GM12878 (cell line): Measurements from ENCODE around the gene PLB1. TPM values are rescaled to one million over a fixed set of nuclear protein-coding genes. Genes with fewer than 3 reads are reported as not detected.

Source experiments
- MEF2B ChIP-seq: fragments of 450-650 bp; IDR thresholded peaks from 2 replicates; pipeline ENCODE4 v1.6.1; 2018; ENCODE audit warnings: mild to moderate bottlenecking, moderate library complexity; ENCODE audit not compliant: partially characterized antibody, poor library complexity, severe bottlenecking
- PML ChIP-seq: IDR thresholded peaks from 2 replicates; pipeline ENCODE4 v1.6.1; 2012; ENCODE audit warnings: low read length, inconsistent platforms
- SP1 ChIP-seq: IDR thresholded peaks from one replicate; pipeline ENCODE4 v1.6.1; 2011; ENCODE audit warnings: low read depth, low read length
- ZNF24 ChIP-seq: fragments of 450-650 bp; IDR thresholded peaks from 2 replicates; pipeline ENCODE4 v1.6.1; 2017; ENCODE audit warnings: antibody characterized with exemption, mild to moderate bottlenecking
- polyA plus RNA-seq, 11 experiments: library from polyadenylated mRNA; depleted of rRNA in 4 of 11; unstranded in 6 of 11; stranded (reverse) in 5 of 11; fragments of >200 nt; fragmentation: Nextera tagmentation in 4 of 11; fragmentation: Illumina TruSeq in 1 of 11; extraction: Ambion mirVana in 4 of 11; extraction: Trizol in 1 of 11; gene quantifications; 1 replicate in 1 of 11; 2 replicates in 10 of 11; pipeline versions ENCODE4 v1.2.1 to v1.2.3, GENCODE V29; 2011 to 2016; ENCODE audit warnings: inconsistent platforms in 2 of 11, missing spikeins in 2 of 11, low read depth in 1 of 11
- total RNA-seq, 4 experiments: library from RNA; depleted of rRNA in 3 of 4; stranded (reverse); fragments of >200 nt in 3 of 4; fragmentation: Illumina TruSeq in 1 of 4; extraction: Trizol in 1 of 4; gene quantifications; 2 replicates each; pipeline versions ENCODE4 v1.2.1 to v1.2.3, GENCODE V29; 2013 to 2021
- TF ChIP-seq, protein P1 (sequence below), 3 experiments: IDR thresholded peaks in 2 of 3; conservative IDR thresholded peaks in 1 of 3; 2 replicates each; pipeline ENCODE4 v1.5.1; 2011; ENCODE audit warnings: low read depth in 3 of 3, low read length in 3 of 3, mild to moderate bottlenecking in 3 of 3, control low read depth in 2 of 3, moderate library complexity in 2 of 3, inconsistent platforms in 1 of 3, mixed read lengths in 1 of 3; ENCODE audit not compliant: control insufficient read depth in 2 of 3, insufficient read depth in 1 of 3; ENCODE audit errors: extremely low read depth in 1 of 3
- TF ChIP-seq, protein P2 (sequence below): IDR thresholded peaks from 2 replicates; pipeline ENCODE4 v1.6.1; 2011; ENCODE audit warnings: borderline replicate concordance, low read depth, mild to moderate bottlenecking, moderate library complexity, low read length; ENCODE audit not compliant: insufficient read depth, poor library complexity, severe bottlenecking

Gene PLB1
- total and polyA plus RNA-seq, 10 of the 15 experiments (the other 5 are each of a cell fraction or from before 2014, with no cell fraction given), result 0.03 to 0.49 (median 0.28) TPM

GRCh38 chr2:28608500-28609424 lies 112.9 kb downstream of the PLB1 start (continued):
- TF ChIP-seq, protein P1, sequence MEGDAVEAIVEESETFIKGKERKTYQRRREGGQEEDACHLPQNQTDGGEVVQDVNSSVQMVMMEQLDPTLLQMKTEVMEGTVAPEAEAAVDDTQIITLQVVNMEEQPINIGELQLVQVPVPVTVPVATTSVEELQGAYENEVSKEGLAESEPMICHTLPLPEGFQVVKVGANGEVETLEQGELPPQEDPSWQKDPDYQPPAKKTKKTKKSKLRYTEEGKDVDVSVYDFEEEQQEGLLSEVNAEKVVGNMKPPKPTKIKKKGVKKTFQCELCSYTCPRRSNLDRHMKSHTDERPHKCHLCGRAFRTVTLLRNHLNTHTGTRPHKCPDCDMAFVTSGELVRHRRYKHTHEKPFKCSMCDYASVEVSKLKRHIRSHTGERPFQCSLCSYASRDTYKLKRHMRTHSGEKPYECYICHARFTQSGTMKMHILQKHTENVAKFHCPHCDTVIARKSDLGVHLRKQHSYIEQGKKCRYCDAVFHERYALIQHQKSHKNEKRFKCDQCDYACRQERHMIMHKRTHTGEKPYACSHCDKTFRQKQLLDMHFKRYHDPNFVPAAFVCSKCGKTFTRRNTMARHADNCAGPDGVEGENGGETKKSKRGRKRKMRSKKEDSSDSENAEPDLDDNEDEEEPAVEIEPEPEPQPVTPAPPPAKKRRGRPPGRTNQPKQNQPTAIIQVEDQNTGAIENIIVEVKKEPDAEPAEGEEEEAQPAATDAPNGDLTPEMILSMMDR (IDR thresholded peaks at IDR 0.05 in 2 of 3, conservative IDR thresholded peaks at IDR 0.05 in 1 of 3; ENCODE audit: control insufficient read depth in 2 of 3, extremely low read depth in 1 of 3, insufficient read depth in 1 of 3, low read depth in 3 of 3, low read length in 3 of 3), result no peak
- TF ChIP-seq PML, result no peak
- TF ChIP-seq, protein P2, sequence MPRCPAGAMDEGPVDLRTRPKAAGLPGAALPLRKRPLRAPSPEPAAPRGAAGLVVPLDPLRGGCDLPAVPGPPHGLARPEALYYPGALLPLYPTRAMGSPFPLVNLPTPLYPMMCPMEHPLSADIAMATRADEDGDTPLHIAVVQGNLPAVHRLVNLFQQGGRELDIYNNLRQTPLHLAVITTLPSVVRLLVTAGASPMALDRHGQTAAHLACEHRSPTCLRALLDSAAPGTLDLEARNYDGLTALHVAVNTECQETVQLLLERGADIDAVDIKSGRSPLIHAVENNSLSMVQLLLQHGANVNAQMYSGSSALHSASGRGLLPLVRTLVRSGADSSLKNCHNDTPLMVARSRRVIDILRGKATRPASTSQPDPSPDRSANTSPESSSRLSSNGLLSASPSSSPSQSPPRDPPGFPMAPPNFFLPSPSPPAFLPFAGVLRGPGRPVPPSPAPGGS, result no peak
- no peak for TF ChIP-seq MEF2B
- TF ChIP-seq ZNF24, result no peak
- no peak for TF ChIP-seq SP1
